NCI-H146 treated with DMSO at 0.1 percent for 48 hours (cell line): Measurements from ENCODE around the gene SYNRG.
"Not testable (repeated sequence)": the region's sequence is repeated elsewhere in the genome, so short reads cannot be mapped to it uniquely, and the experiment has no call there.

ENCODE experiments used
- DNase-seq: peaks from one replicate; lab custom pipeline; 2025; ENCODE audit not compliant: unreplicated experiment; lab: John Stamatoyannopoulos, UW

SYNRG gene, protein sequence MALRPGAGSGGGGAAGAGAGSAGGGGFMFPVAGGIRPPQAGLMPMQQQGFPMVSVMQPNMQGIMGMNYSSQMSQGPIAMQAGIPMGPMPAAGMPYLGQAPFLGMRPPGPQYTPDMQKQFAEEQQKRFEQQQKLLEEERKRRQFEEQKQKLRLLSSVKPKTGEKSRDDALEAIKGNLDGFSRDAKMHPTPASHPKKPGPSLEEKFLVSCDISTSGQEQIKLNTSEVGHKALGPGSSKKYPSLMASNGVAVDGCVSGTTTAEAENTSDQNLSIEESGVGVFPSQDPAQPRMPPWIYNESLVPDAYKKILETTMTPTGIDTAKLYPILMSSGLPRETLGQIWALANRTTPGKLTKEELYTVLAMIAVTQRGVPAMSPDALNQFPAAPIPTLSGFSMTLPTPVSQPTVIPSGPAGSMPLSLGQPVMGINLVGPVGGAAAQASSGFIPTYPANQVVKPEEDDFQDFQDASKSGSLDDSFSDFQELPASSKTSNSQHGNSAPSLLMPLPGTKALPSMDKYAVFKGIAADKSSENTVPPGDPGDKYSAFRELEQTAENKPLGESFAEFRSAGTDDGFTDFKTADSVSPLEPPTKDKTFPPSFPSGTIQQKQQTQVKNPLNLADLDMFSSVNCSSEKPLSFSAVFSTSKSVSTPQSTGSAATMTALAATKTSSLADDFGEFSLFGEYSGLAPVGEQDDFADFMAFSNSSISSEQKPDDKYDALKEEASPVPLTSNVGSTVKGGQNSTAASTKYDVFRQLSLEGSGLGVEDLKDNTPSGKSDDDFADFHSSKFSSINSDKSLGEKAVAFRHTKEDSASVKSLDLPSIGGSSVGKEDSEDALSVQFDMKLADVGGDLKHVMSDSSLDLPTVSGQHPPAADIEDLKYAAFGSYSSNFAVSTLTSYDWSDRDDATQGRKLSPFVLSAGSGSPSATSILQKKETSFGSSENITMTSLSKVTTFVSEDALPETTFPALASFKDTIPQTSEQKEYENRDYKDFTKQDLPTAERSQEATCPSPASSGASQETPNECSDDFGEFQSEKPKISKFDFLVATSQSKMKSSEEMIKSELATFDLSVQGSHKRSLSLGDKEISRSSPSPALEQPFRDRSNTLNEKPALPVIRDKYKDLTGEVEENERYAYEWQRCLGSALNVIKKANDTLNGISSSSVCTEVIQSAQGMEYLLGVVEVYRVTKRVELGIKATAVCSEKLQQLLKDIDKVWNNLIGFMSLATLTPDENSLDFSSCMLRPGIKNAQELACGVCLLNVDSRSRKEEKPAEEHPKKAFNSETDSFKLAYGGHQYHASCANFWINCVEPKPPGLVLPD (N-terminal part only)

GRCh38 chr17:37609170-37610040, at the start of gene SYNRG:
SYNRG (minus strand) TSS chr17:37609418; CDS start chr17:37609355, 63 bp downstream.
- DNase-seq = peak; percentile 91

GRCh38 chr17:37657202-37657601, 48.0 kb upstream of the SYNRG start:
- DNase-seq = no peak

DNA sequence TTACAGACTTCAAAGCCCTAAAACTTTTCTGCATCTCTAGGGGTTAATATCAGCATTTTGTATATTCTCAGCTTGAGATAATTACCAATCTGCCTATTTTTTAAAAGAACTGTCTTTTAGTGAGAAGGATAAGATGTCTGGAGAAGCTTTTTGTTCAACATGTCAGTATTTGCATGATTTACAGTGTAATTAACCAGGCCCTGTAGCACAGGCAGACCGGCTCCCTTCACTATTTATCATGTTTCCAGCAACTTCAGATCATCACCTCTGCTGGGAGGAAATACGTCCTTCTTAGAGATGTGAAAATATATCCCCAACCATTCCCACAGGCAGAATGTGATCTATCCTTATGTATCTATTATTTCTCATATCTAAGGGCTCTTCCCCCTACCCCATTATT, 42.6 kb upstream of the SYNRG start:
- no peak for DNase-seq

DNA sequence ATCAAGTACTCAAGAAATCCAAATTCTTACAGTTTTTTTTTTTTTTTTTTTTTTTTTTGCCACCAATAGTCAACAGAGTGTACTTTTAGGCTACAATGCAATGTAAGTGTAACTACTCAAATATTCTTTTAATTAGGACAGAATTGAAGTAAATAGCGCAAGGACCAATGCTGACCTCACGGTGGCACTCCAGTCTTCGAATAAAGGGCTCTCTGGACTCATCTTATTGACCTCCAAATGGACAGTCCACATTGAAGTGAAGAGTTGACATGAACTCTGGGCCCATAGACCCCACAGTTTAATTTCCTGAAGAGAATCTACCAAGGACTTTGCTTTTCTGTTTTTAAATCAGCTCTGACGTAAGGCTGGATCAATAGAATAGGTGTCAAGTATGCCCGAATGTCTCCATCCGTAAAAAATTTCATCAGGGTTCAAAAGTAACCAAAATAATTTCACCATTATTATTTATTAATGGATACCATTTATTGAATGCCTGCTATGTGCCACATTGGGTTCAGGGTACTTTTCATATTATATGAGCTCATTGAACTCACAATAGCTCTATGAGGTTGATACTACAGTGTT, 41.3 kb upstream of the SYNRG start:
- DNase-seq = peak; percentile 15

GRCh38 chr17:37648555-37648954, 39.3 kb upstream of the SYNRG start:
- no peak for DNase-seq

GRCh38 chr17:37647856-37648255, 38.6 kb upstream of the SYNRG start:
- no peak for DNase-seq

- no peak for DNase-seq
These were observed 34.7 kb upstream of the SYNRG start for GRCh38 chr17:37643869-37644268.

GRCh38 chr17:37643118-37643766, 34.0 kb upstream of the SYNRG start, which contains the start of gene DDX52:
DDX52 (minus strand) TSS chr17:37643446; CDS start chr17:37643420, 26 bp downstream.
- DNase-seq = peak; percentile 86

DNA sequence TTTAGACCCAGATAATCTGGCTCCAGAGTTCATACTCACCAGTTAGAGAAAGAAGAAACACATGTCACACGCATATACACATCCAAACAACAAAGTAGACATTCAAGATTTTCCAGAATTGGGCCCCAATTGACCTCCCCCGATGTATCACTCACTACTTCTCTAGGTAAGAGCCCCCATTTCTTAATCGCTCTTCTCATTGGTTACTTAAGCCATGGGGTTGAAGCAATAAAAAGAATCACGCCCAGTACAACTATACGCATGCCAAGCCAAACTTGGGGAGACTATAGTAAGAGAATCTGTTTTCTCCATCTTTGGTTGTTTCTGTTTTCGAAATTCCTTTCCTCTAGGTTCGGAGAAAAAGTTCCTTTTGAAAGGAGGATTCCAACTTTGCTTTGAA, 33.5 kb upstream of the SYNRG start:
- DNase-seq = no peak

GRCh38 chr17:37640015-37640414, 30.8 kb upstream of the SYNRG start:
- DNase-seq = no peak

DNA sequence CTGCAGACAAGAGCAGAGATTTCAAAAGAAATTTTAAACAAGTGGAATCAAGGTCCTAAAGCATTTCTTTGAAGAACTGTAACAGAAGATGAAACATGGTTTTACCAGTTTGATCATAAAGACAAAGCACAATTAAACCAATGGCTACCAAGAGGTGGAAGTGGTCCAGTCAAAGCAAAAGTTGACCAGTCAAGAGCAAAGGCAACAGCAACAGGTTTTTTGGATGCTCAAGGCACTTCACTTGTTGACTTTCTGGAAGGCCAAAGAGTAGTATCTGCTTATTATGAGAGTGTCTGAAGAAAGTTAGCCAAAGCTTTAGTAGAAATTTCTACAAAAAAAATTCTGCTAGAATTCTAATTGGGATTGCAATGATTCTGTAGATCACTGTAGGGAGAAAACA, 28.7 kb upstream of the SYNRG start:
- DNase-seq = no peak

- DNase-seq = not testable (repeated sequence)
These were observed 7.2 kb upstream of the SYNRG start for GRCh38 chr17:37616430-37616829.

GRCh38 chr17:37614823-37615222, 5.6 kb upstream of the SYNRG start:
- DNase-seq = no peak

- no peak for DNase-seq
These were observed 5.2 kb upstream of the SYNRG start for GRCh38 chr17:37614391-37614790.

- no peak for DNase-seq
These were observed 1.8 kb upstream of the SYNRG start for GRCh38 chr17:37610971-37611370.

GRCh38 chr17:37610041-37610420, 813 bp upstream of the SYNRG start:
- DNase-seq = not testable (repeated sequence)

DNA sequence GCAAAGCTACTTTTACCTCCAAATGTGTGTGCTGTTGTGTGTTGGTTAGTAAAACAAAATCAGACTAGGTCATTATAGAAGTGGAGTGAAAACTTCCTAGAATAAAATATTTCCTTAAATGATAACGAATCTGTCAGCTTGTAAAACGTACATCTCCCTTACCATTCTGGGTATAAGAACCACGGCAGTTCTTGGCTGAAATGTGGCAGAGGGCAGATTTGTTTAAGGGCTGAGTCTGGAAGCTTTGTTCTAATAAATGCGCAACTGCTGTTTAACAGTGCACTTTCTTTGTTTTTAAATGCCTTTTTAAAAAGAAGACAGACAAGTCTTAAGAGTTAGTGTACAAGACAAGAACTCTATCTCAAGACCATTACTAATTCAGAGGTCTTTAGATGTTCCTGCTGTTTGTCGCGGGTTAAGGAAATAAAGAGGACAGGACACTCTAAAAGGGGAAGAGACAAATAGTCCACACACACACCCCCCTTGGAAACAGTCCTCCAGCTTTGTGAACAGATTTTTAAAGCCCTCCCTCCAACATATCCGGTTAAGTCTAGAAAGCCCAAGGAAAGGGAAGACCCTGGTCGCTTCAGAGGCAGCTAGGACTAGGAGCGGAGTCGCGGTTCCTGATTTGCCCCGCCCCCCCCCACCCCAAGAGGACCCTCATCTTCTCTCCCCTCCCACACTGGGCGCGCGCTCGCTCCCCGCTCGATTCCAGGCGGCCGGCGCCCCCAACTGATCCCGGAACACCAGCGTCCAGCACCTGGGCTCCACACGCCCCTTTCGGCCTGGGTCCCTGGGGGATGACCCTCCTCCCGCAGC, 658 bp downstream of the SYNRG start:
- DNase-seq = peak; percentile 47

- no peak for DNase-seq
These were observed 1.4 kb downstream of the SYNRG start for GRCh38 chr17:37607637-37608331.
